Thoracic aorta (tissue), 2 donors: ENCODE measurements around the gene PLCXD1. TPM values are rescaled to one million over a fixed set of nuclear protein-coding genes. Genes with fewer than 3 reads are reported as not detected.

Experiments
- ATAC-seq: fragments of 150-250 bp; one replicate; pipeline ENCODE4 v1.8.0; 2017; ENCODE audit warnings: low read depth; ENCODE audit not compliant: insufficient number of reproducible peaks, low FRiP score
- DNase-seq: peaks from one replicate; pipeline ENCODE4 v3.0.0-alpha.2; 2020; ENCODE audit warnings: low spot score
- H3K27ac ChIP-seq, 2 donors: fragments of 200-600 bp; sonication (generic); 1 replicate in 1 of 2; 2 replicates in 1 of 2; pipeline ENCODE4 v1.5.1; 2016; ENCODE audit warnings: mild to moderate bottlenecking in 2 of 2, moderate library complexity in 2 of 2
- H3K27me3 ChIP-seq: fragments of 200-600 bp; sonication (generic); replicated peaks from 2 replicates; pipeline ENCODE4 v1.6.0; 2016; ENCODE audit warnings: mild to moderate bottlenecking; ENCODE audit not compliant: insufficient read depth
- H3K36me3 ChIP-seq: fragments of 200-600 bp; sonication (generic); one replicate; pipeline ENCODE4 v1.5.1; 2016
- H3K4me1 ChIP-seq, 2 donors: fragments of 200-600 bp; sonication (generic); 1 replicate in 1 of 2; 2 replicates in 1 of 2; pipeline versions ENCODE4 v1.5.1 to v1.6.0; 2016; ENCODE audit warnings: low read depth in 2 of 2, mild to moderate bottlenecking in 1 of 2; ENCODE audit not compliant: control insufficient read depth in 1 of 2
- H3K4me3 ChIP-seq: fragments of 200-600 bp; sonication (generic); 2 replicates; pipeline ENCODE4 v1.5.1; 2016; ENCODE audit warnings: mild to moderate bottlenecking
- H3K9me3 ChIP-seq: fragments of 200-600 bp; sonication (generic); 2 replicates; pipeline ENCODE4 v1.5.1; 2016
- CTCF ChIP-seq: fragments of 200-600 bp; sonication (generic); IDR thresholded peaks from one replicate; pipeline ENCODE4 v1.5.1; 2019; ENCODE audit warnings: antibody characterized with exemption
- total RNA-seq, 2 donors: library from RNA; depleted of rRNA; stranded (reverse); fragments of >200 nt; gene quantifications; one replicate each; pipeline versions ENCODE4 v1.1.0 to v1.2.3, GENCODE V29; 2016

Gene PLCXD1
- total RNA-seq, 2 donors from 2014 or later: 14.5 to 29.0 TPM

GRCh38 chrX:290476-291166 lies 9.4 kb downstream of the PLCXD1 start:
- no peaks in the 10 kb centered on the region for H3K9me3 ChIP-seq
- DNase-seq (no peak), ATAC-seq (no peak)
- no peaks in the 10 kb centered on the region for H3K27me3 ChIP-seq
- no peak overlapping the region for H3K27ac ChIP-seq
- no peak overlapping the region for H3K4me3 ChIP-seq
- peaks cover 22% of the 10 kb centered on the region for H3K36me3 ChIP-seq
- H3K4me1 ChIP-seq: no peaks in the 10 kb centered on the region
- TF ChIP-seq CTCF: no peak

- DNase-seq (no peak), ATAC-seq (no peak)
- Histone ChIP-seq H3K4me3 (no peak overlapping the region), H3K27ac (no peak overlapping the region), H3K36me3 (peaks cover 22% of the 10 kb centered on the region), H3K9me3 (no peaks in the 10 kb centered on the region), H3K4me1 (no peaks in the 10 kb centered on the region), H3K27me3 (no peaks in the 10 kb centered on the region)
- no peak for TF ChIP-seq CTCF
Measured at GRCh38 chrX:291411-291901, 10.3 kb downstream of the PLCXD1 start.

GRCh38 chrX:292900-293897 lies 12.0 kb downstream of the PLCXD1 start:
- no peak overlapping the region for H3K27ac ChIP-seq
- ATAC-seq (no peak), DNase-seq (no peak)
- no peaks in the 10 kb centered on the region for H3K9me3 ChIP-seq
- H3K4me1 ChIP-seq: no peaks in the 10 kb centered on the region
- H3K36me3 ChIP-seq: peaks cover 22% of the 10 kb centered on the region
- H3K4me3 ChIP-seq: no peak overlapping the region
- H3K27me3 ChIP-seq: no peaks in the 10 kb centered on the region
- no peak for TF ChIP-seq CTCF

- DNase-seq (no peak), ATAC-seq (no peak)
- no peak for TF ChIP-seq CTCF
- no peaks in the 10 kb centered on the region for H3K4me1 ChIP-seq
- H3K4me3 ChIP-seq: no peak overlapping the region
- no peaks in the 10 kb centered on the region for H3K27me3 ChIP-seq
- no peaks in the 10 kb centered on the region for H3K9me3 ChIP-seq
- H3K27ac ChIP-seq: no peak overlapping the region
- peaks cover 18% of the 10 kb centered on the region for H3K36me3 ChIP-seq
Measured at GRCh38 chrX:295136-295535, 14.0 kb downstream of the PLCXD1 start.

- no peak for DNase-seq
- Histone ChIP-seq H3K27ac (no peak overlapping the region), H3K9me3 (no peaks in the 10 kb centered on the region), H3K4me1 (no peaks in the 10 kb centered on the region), H3K4me3 (no peak overlapping the region), H3K36me3 (peaks cover 10% of the 10 kb centered on the region), H3K27me3 (no peaks in the 10 kb centered on the region)
- no peak for TF ChIP-seq CTCF
- no peak for ATAC-seq
Measured at GRCh38 chrX:298993-299392, 17.8 kb downstream of the PLCXD1 start.
